ENCODE data around the gene EPHA3.

The EPHA3 gene

GRCh38 chr3:89101921-89102320 lies 5.5 kb upstream of the EPHA3 start:
- Histone ChIP-seq H3K36me3 (ENCODE audit: control insufficient read depth, insufficient read depth, low read length) (no peaks in the 10 kb centered on the region), H3K4me3 (replicated peaks; ENCODE audit: low read depth, low read length) (no peak overlapping the region), H3K27me3 (replicated peaks; ENCODE audit: control insufficient read depth, insufficient read depth, low read length) (no peaks in the 10 kb centered on the region)
- no peak for DNase-seq (ENCODE audit: extremely low read depth, insufficient read length)
- no peak for TF ChIP-seq CTCF (IDR thresholded peaks at IDR 0.05; ENCODE audit: insufficient read depth, low read length, poor library complexity, severe bottlenecking)

- TF ChIP-seq CTCF (IDR thresholded peaks at IDR 0.05; ENCODE audit: insufficient read depth, low read length, poor library complexity, severe bottlenecking), result no peak
- no peak for DNase-seq (ENCODE audit: extremely low read depth, insufficient read length)
- Histone ChIP-seq H3K27me3 (replicated peaks; ENCODE audit: control insufficient read depth, insufficient read depth, low read length) (no peaks in the 10 kb centered on the region), H3K4me3 (replicated peaks; ENCODE audit: low read depth, low read length) (no peak overlapping the region), H3K36me3 (ENCODE audit: control insufficient read depth, insufficient read depth, low read length) (no peaks in the 10 kb centered on the region)
Observed at GRCh38 chr3:89104499-89104898, 2.9 kb upstream of the EPHA3 start.

- no peaks in the 10 kb centered on the region for H3K36me3 ChIP-seq (ENCODE audit: control insufficient read depth, insufficient read depth, low read length)
- no peak for TF ChIP-seq CTCF (IDR thresholded peaks at IDR 0.05; ENCODE audit: insufficient read depth, low read length, poor library complexity, severe bottlenecking)
- no peak for DNase-seq (ENCODE audit: extremely low read depth, insufficient read length)
- H3K27me3 ChIP-seq (replicated peaks; ENCODE audit: control insufficient read depth, insufficient read depth, low read length), result no peaks in the 10 kb centered on the region
- H3K4me3 ChIP-seq (replicated peaks; ENCODE audit: low read depth, low read length), result no peak overlapping the region
Observed at GRCh38 chr3:89105503-89105902, 1.9 kb upstream of the EPHA3 start.

- H3K27me3 ChIP-seq (replicated peaks; ENCODE audit: control insufficient read depth, insufficient read depth, low read length), result no peaks in the 10 kb centered on the region
- no peak for DNase-seq (ENCODE audit: extremely low read depth, insufficient read length)
- H3K4me3 ChIP-seq (replicated peaks; ENCODE audit: low read depth, low read length), result no peak overlapping the region
- H3K36me3 ChIP-seq (ENCODE audit: control insufficient read depth, insufficient read depth, low read length), result no peaks in the 10 kb centered on the region
- no peak for TF ChIP-seq CTCF (IDR thresholded peaks at IDR 0.05; ENCODE audit: insufficient read depth, low read length, poor library complexity, severe bottlenecking)
Observed at GRCh38 chr3:89108291-89108550, 800 bp downstream of the EPHA3 start.

GRCh38 chr3:89113344-89113743 lies 5.9 kb downstream of the EPHA3 start:
- no peak for DNase-seq (ENCODE audit: extremely low read depth, insufficient read length)
- TF ChIP-seq CTCF (IDR thresholded peaks at IDR 0.05; ENCODE audit: insufficient read depth, low read length, poor library complexity, severe bottlenecking), result no peak
- Histone ChIP-seq H3K4me3 (replicated peaks; ENCODE audit: low read depth, low read length) (no peak overlapping the region), H3K36me3 (ENCODE audit: control insufficient read depth, insufficient read depth, low read length) (no peaks in the 10 kb centered on the region), H3K27me3 (replicated peaks; ENCODE audit: control insufficient read depth, insufficient read depth, low read length) (no peaks in the 10 kb centered on the region)
